ENCODE data around the gene CCDC54. TPM values are rescaled to one million over a fixed set of nuclear protein-coding genes. Genes with fewer than 3 reads are reported as not detected.

Gene CCDC54
- polyA plus RNA-seq, 1 donor: 3.8 TPM

Other genes with a start within 250 kb of the CCDC54 start
- 41.6 TPM for gene BBX, start 145.5 kb downstream of the CCDC54 start, polyA plus RNA-seq (ENCODE audit: insufficient read length)